K562 (cell line): Measurements from ENCODE around the gene SPAG7. TPM values are rescaled to one million over a fixed set of nuclear protein-coding genes. Genes with fewer than 3 reads are reported as not detected.

Source experiments
- ARNT ChIP-seq, 2 experiments: fragments of 450-650 bp; IDR thresholded peaks; 2 replicates each; pipeline ENCODE4 v1.6.1; 2016; ENCODE audit warnings: mild to moderate bottlenecking in 1 of 2
- BHLHE40 ChIP-seq: IDR thresholded peaks from 2 replicates; pipeline ENCODE4 v1.6.1; 2011; ENCODE audit warnings: low read length, improper control_type of control experiment
- BRF1 ChIP-seq: IDR thresholded peaks from 3 replicates; pipeline ENCODE4 v1.6.1; 2011; ENCODE audit warnings: borderline replicate concordance, mild to moderate bottlenecking; ENCODE audit not compliant: insufficient read length; ENCODE audit errors: extremely low read depth
- CBX1 ChIP-seq: sonication (generic); IDR thresholded peaks from 2 replicates; pipeline ENCODE4 v1.6.1; 2016; ENCODE audit warnings: antibody characterized with exemption, low read depth, mild to moderate bottlenecking
- GABPB2 ChIP-seq: fragments of 250-450 bp; sonication (Bioruptor Pico); conservative IDR thresholded peaks from 2 replicates; pipeline ENCODE4 v1.5.1; 2021; ENCODE audit warnings: mild to moderate bottlenecking
- HNRNPK ChIP-seq: fragments of 200-400 bp; formaldehyde crosslinking; IDR thresholded peaks from one replicate; pipeline ENCODE4 v1.6.1; 2018; ENCODE audit warnings: mild to moderate bottlenecking, low read depth, low read length; ENCODE audit not compliant: poor library complexity, severe bottlenecking
- KDM4B ChIP-seq, 2 experiments: fragments of 450-650 bp in 1 of 2; sonication (generic) in 1 of 2; IDR thresholded peaks; 2 replicates each; pipeline ENCODE4 v1.6.1; 2016 to 2017; ENCODE audit warnings: borderline replicate concordance in 2 of 2, antibody characterized with exemption in 1 of 2, low read depth in 1 of 2, mild to moderate bottlenecking in 1 of 2
- KLF13 ChIP-seq: fragments of 450-650 bp; IDR thresholded peaks from 2 replicates; pipeline ENCODE4 v1.6.1; 2016; ENCODE audit warnings: missing genetic modification characterization, low read depth, mild to moderate bottlenecking, missing compliant biosample characterization, moderate library complexity, borderline replicate concordance
- LEF1 ChIP-seq: fragments of 450-650 bp; IDR thresholded peaks from 2 replicates; pipeline ENCODE4 v1.6.1; 2016; ENCODE audit warnings: mild to moderate bottlenecking
- MEIS2 ChIP-seq: fragments of 450-650 bp; IDR thresholded peaks from 2 replicates; pipeline ENCODE4 v1.6.1; 2014; ENCODE audit warnings: mild to moderate bottlenecking; ENCODE audit not compliant: partially characterized antibody
- NBN ChIP-seq: fragments of 450-650 bp; IDR thresholded peaks from 2 replicates; pipeline ENCODE4 v1.6.1; 2016; ENCODE audit warnings: low read depth, mild to moderate bottlenecking
- PCBP2 ChIP-seq: fragments of 200-400 bp; formaldehyde crosslinking; IDR thresholded peaks from 2 replicates; pipeline ENCODE4 v1.6.1; 2018; ENCODE audit warnings: low read length, low read depth, mild to moderate bottlenecking, moderate library complexity; ENCODE audit not compliant: poor library complexity, severe bottlenecking
- TBL1XR1 ChIP-seq, 2 experiments: IDR thresholded peaks; 2 replicates each; pipeline ENCODE4 v1.6.1; 2012; ENCODE audit warnings: improper control_type of control experiment in 2 of 2, low read length in 2 of 2, mild to moderate bottlenecking in 1 of 2
- VEZF1 ChIP-seq: fragments of 200-800 bp; sonication (Bioruptor generic); IDR thresholded peaks from 2 replicates; pipeline ENCODE4 v1.6.1; 2017; ENCODE audit warnings: missing genetic modification characterization, missing compliant biosample characterization
- YY1 ChIP-seq, 3 experiments: IDR thresholded peaks; 2 replicates each; pipeline ENCODE4 v1.6.1; 2011; ENCODE audit warnings: low read length in 2 of 3, mild to moderate bottlenecking in 2 of 3, moderate library complexity in 2 of 3, borderline replicate concordance in 1 of 3, control low read depth in 1 of 3, low read depth in 1 of 3; ENCODE audit not compliant: insufficient read depth in 3 of 3, insufficient replicate concordance in 2 of 3, control insufficient read depth in 1 of 3, insufficient read length in 1 of 3; ENCODE audit errors: extremely low read depth in 1 of 3
- ZNF3 ChIP-seq: fragments of 250-450 bp; sonication (Bioruptor Pico); IDR thresholded peaks from 2 replicates; pipeline ENCODE4 v1.5.0; 2021; ENCODE audit warnings: mild to moderate bottlenecking, moderate library complexity
- polyA plus RNA-seq, 8 experiments: library from polyadenylated mRNA; depleted of rRNA in 4 of 8; stranded (reverse) in 5 of 8; unstranded in 3 of 8; fragments of >200 nt; fragmentation: Nextera tagmentation in 2 of 8; fragmentation: Illumina TruSeq in 1 of 8; extraction: Ambion mirVana in 2 of 8; extraction: Trizol in 1 of 8; gene quantifications; 2 replicates each; pipeline versions ENCODE4 v1.2.1 to v1.2.3, GENCODE V29; 2011 to 2014; ENCODE audit warnings: inconsistent platforms in 1 of 8, missing spikeins in 1 of 8
- total RNA-seq, 7 experiments: library from RNA; depleted of rRNA in 6 of 7; stranded (reverse); fragments of >200 nt in 6 of 7; fragmentation: Illumina TruSeq in 2 of 7; extraction: Trizol in 2 of 7; gene quantifications; 2 replicates each; pipeline versions ENCODE4 v1.2.1 to v1.2.3, GENCODE V29; 2011 to 2021; ENCODE audit warnings: low replicate concordance in 1 of 7
- TF ChIP-seq, protein P1 (sequence below): fragments of 450-650 bp; IDR thresholded peaks from 2 replicates; pipeline ENCODE4 v1.6.1; 2016; ENCODE audit warnings: mild to moderate bottlenecking
- TF ChIP-seq, protein P2 (sequence below): fragments of 450-650 bp; IDR thresholded peaks from one replicate; pipeline ENCODE4 v1.6.1; 2018; ENCODE audit warnings: mild to moderate bottlenecking, moderate library complexity; ENCODE audit not compliant: partially characterized antibody
- TF ChIP-seq, protein P3 (sequence below): fragments of 450-650 bp; IDR thresholded peaks from 2 replicates; pipeline ENCODE4 v1.6.1; 2014; ENCODE audit warnings: low read depth, mild to moderate bottlenecking, moderate library complexity, borderline replicate concordance

The SPAG7 gene
- total and polyA plus RNA-seq, 9 of the 15 experiments (the other 6 are each of a cell fraction or from before 2014, with no cell fraction given) = 5.6 to 53.5 (median 36.3) TPM

DNA sequence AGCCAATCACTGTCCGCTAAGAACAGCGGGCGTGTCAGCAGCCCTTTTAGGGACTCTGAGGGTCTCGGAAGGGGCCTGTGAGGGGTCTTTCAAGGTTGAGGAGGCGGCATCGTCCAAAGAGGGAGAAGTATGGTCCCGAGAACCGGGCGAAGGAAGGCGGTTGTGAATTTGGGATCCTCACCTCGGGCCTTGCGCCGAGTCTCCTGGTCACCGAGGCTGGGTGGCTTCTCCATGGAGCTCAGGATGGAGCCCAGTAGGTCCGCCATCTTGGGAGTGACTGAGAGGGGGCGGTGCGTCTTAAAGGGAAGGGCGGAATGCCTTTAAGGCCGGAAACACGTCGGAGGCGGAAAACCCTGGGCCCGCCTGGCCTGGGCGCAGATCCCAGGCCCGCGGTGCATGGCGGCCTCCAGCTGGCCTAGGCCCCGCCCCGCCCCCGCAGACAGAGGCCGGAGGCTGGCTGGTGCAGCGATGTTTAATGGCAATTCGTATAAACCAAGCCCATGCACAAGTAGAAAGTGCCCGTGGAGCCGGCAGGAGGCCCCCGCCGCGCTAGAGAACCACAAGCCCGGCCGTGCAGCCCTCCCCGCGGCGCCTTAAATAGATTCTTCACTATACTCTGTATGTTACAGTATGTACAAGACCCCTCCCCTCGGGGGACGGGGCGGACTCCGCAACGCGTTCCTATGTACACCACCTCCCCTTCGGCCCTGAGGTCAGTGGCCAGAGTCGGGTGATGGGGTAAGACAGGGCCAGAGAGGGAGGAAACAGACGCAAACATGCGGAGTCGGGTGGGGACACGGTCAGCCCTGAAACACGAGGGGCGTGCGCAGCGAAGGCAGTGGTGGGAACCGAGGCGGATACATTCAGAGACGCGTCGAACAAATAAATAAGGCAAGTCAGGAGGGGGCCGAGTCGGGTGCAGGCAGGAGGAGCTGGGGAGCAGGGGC, at the start of gene SPAG7 (continued):
- TF ChIP-seq NBN (peak; percentile 44; the same call in 1 of the 2 replicates), KLF13 (tag) (peak; percentile 59; the same call in 1 of the 2 replicates), HNRNPK (peak; percentile 50), MEIS2 (peak; percentile 33), BRF1 (no peak), VEZF1 (CRISPR knock-in tag) (peak; percentile 68), BHLHE40 (no peak), YY1 (IDR thresholded peaks at IDR 0.05; ENCODE audit: borderline replicate concordance in 1 of 3, control insufficient read depth in 1 of 3, extremely low read depth in 1 of 3, insufficient read depth in 3 of 3, insufficient read length in 1 of 3, insufficient replicate concordance in 2 of 3, low read depth in 1 of 3, low read length in 2 of 3) (peak; percentile 84 to 97 (median 95)), KDM4B (IDR thresholded peaks at IDR 0.05; ENCODE audit: borderline replicate concordance in 2 of 2, low read depth in 1 of 2) (no peak), GABPB2 (CRISPR knock-in tag) (no peak), ZNF3 (CRISPR knock-in tag) (no peak), CBX1 (no peak), ARNT (IDR thresholded peaks at IDR 0.05) (no peak), PCBP2 (no peak), TBL1XR1 (IDR thresholded peaks at IDR 0.05; ENCODE audit: low read length in 2 of 2) (no peak), LEF1 (no peak)
- TF ChIP-seq, protein P1, sequence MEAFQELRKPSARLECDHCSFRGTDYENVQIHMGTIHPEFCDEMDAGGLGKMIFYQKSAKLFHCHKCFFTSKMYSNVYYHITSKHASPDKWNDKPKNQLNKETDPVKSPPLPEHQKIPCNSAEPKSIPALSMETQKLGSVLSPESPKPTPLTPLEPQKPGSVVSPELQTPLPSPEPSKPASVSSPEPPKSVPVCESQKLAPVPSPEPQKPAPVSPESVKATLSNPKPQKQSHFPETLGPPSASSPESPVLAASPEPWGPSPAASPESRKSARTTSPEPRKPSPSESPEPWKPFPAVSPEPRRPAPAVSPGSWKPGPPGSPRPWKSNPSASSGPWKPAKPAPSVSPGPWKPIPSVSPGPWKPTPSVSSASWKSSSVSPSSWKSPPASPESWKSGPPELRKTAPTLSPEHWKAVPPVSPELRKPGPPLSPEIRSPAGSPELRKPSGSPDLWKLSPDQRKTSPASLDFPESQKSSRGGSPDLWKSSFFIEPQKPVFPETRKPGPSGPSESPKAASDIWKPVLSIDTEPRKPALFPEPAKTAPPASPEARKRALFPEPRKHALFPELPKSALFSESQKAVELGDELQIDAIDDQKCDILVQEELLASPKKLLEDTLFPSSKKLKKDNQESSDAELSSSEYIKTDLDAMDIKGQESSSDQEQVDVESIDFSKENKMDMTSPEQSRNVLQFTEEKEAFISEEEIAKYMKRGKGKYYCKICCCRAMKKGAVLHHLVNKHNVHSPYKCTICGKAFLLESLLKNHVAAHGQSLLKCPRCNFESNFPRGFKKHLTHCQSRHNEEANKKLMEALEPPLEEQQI = no peak
- TF ChIP-seq, protein P2, sequence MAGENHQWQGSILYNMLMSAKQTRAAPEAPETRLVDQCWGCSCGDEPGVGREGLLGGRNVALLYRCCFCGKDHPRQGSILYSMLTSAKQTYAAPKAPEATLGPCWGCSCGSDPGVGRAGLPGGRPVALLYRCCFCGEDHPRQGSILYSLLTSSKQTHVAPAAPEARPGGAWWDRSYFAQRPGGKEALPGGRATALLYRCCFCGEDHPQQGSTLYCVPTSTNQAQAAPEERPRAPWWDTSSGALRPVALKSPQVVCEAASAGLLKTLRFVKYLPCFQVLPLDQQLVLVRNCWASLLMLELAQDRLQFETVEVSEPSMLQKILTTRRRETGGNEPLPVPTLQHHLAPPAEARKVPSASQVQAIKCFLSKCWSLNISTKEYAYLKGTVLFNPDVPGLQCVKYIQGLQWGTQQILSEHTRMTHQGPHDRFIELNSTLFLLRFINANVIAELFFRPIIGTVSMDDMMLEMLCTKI = no peak
- TF ChIP-seq, protein P3, sequence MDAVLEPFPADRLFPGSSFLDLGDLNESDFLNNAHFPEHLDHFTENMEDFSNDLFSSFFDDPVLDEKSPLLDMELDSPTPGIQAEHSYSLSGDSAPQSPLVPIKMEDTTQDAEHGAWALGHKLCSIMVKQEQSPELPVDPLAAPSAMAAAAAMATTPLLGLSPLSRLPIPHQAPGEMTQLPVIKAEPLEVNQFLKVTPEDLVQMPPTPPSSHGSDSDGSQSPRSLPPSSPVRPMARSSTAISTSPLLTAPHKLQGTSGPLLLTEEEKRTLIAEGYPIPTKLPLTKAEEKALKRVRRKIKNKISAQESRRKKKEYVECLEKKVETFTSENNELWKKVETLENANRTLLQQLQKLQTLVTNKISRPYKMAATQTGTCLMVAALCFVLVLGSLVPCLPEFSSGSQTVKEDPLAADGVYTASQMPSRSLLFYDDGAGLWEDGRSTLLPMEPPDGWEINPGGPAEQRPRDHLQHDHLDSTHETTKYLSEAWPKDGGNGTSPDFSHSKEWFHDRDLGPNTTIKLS = peak; percentile 22; the same call in 1 of the 2 replicates
